ENCODE results near the gene TMEM39B.

DNA sequence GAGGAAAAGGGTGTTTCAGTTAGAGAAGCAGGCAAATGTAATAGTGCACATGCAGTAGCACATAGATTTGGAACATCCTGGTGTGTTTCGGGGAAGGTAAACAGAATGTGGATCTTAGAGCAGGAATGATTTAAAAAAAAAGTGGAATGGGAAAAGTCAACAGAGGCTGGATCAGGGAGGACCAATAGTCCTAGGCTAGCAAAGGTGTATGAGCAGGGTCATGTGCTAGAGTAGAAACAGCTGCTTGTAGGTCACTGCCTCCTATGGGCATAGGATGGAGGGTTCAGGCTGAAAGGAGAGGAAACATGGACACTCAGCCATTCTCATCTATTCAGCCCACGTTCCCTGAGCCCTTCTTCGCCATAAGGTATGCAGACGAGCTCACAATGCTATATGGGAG, 31.4 kb downstream of the TMEM39B start:
- TF ChIP-seq, protein P1, sequence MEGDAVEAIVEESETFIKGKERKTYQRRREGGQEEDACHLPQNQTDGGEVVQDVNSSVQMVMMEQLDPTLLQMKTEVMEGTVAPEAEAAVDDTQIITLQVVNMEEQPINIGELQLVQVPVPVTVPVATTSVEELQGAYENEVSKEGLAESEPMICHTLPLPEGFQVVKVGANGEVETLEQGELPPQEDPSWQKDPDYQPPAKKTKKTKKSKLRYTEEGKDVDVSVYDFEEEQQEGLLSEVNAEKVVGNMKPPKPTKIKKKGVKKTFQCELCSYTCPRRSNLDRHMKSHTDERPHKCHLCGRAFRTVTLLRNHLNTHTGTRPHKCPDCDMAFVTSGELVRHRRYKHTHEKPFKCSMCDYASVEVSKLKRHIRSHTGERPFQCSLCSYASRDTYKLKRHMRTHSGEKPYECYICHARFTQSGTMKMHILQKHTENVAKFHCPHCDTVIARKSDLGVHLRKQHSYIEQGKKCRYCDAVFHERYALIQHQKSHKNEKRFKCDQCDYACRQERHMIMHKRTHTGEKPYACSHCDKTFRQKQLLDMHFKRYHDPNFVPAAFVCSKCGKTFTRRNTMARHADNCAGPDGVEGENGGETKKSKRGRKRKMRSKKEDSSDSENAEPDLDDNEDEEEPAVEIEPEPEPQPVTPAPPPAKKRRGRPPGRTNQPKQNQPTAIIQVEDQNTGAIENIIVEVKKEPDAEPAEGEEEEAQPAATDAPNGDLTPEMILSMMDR (IDR thresholded peaks at IDR 0.05) = no peak
- no peak for TF ChIP-seq POLR2A (IDR thresholded peaks at IDR 0.05)
